ENCODE results near the gene ERMP1. TPM values are rescaled to one million over a fixed set of nuclear protein-coding genes. Genes with fewer than 3 reads are reported as not detected.

The ERMP1 gene
- polyA plus RNA-seq, 4 donors = 13.4 to 57.5 (median 53.1) TPM

Other genes with a start within 250 kb of the ERMP1 start
- 10 to 100 TPM; 28.6 to 36.0 (median 30.8) TPM for gene RIC1, start 204.0 kb downstream of the ERMP1 start, polyA plus RNA-seq (ENCODE audit: insufficient read length in 4 of 4)
- gene MLANA, start 57.8 kb upstream of the ERMP1 start, polyA plus RNA-seq (ENCODE audit: insufficient read length in 4 of 4) = under 1 TPM; 0.74 to 0.99 (median 0.88) TPM
- gene RANBP6, start 182.5 kb upstream of the ERMP1 start, polyA plus RNA-seq (ENCODE audit: insufficient read length in 4 of 4) = 10 to 100 TPM; 26.7 to 39.0 (median 30.3) TPM

All from left renal pelvis (tissue), 4 donors.